Measurements from ENCODE around the gene MIOX. TPM values are rescaled to one million over a fixed set of nuclear protein-coding genes. Genes with fewer than 3 reads are reported as not detected.

Gene MIOX
- total and polyA plus RNA-seq, 11 donors: not detected

DNA sequence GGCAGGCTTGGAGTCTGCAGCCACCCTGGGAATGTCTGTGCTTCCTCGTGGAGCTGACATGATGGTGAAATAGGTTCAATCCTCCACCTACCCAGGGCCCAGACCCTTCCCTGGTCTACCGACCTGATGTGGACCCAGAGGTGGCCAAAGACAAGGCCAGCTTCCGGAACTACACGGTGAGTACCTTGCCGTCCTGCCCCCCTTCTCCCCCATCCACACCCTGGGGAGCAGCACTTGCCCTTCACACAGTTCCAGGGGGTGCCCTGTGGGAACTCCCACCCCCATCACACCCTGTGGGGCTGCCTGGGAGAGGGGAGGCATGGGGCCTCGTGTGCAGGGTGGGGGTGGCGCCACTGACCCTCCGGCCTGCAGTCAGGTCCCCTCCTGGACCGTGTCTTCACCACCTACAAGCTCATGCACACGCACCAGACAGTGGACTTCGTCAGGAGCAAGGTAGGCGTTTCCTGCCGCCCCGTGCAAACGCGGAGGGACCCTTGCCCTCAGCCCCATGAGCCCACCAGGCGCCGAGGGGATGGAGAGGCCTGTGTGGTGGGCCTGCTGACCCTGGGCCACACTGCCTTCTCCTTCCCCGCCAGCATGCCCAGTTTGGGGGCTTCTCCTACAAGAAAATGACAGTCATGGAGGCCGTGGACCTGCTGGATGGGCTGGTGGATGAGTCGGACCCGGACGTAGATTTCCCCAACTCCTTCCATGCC is 789 bp downstream of the MIOX start:
- H3K27ac ChIP-seq: no peak overlapping the region

GRCh38 chr22:50488006-50488677 is 1.5 kb downstream of the MIOX start:
- H3K27me3 ChIP-seq: peaks cover 0 to 32% (median 4%) of the 10 kb centered on the region in 9 donors
- peaks cover 0 to 6% (median 0%) of the 10 kb centered on the region in 12 donors for H3K4me1 ChIP-seq
- H3K36me3 ChIP-seq: no peaks in the 10 kb centered on the region
- ATAC-seq (peak in 1 of 4 donors; percentile 8), DNase-seq (peak in 1 of 5 donors; percentile 37)
- no peak overlapping the region for H3K4me3 ChIP-seq
- TF ChIP-seq POLR2A (IDR thresholded peaks at IDR 0.05) (no peak), CTCF (IDR thresholded peaks at IDR 0.05) (no peak)
- no peak overlapping the region for H3K27ac ChIP-seq
- H3K9me3 ChIP-seq: no peaks in the 10 kb centered on the region
- intact Hi-C loops (cut with DNase I): no loop called here
- 79 to 100% (median 81%) methylated on average over 2 to 18 of the region's 18 CpGs for WGBS, 4 donors

More for the DNA sequence above, 789 bp downstream of the MIOX start:
- no peak overlapping the region for H3K4me3 ChIP-seq
- DNase-seq (peak in 1 of 5 donors; percentile 55), ATAC-seq (no peak)
- H3K9me3 ChIP-seq: no peaks in the 10 kb centered on the region
- 81 to 88% (median 83%) methylated on average over 19 to 23 of the region's 23 CpGs for WGBS, 4 donors
- H3K4me1 ChIP-seq: peaks cover 0 to 7% (median 0%) of the 10 kb centered on the region in 12 donors
- intact Hi-C loops (cut with DNase I): no loop called here
- TF ChIP-seq CTCF (IDR thresholded peaks at IDR 0.05) (no peak), POLR2A (IDR thresholded peaks at IDR 0.05) (no peak)
- H3K36me3 ChIP-seq: no peaks in the 10 kb centered on the region
- peaks cover 7 to 39% (median 11%) of the 10 kb centered on the region in 9 donors for H3K27me3 ChIP-seq

DNA sequence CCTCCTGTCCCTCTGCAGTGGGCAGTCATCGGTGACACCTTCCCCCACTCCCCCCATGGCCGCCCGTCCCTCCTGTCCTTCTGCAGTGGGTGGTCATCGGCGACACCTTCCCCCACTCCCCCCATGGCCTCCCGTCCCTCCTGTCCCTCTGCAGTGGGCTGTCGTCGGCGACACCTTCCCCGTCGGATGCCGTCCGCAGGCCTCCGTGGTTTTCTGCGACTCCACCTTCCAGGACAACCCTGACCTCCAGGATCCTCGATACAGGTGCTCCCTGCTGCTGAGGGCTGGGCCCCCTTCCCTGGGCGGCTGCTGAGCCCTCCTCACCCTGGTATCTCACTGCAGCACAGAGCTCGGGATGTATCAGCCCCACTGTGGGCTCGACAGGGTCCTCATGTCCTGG is 2.2 kb downstream of the MIOX start:
- WGBS, 4 donors: 67 to 75% (median 70%) methylated on average over 18 to 19 of the region's 19 CpGs
- Histone ChIP-seq H3K4me1 (peaks cover 0 to 6% (median 0%) of the 10 kb centered on the region in 12 donors), H3K27me3 (peaks cover 0 to 25% (median 0%) of the 10 kb centered on the region in 9 donors), H3K36me3 (no peaks in the 10 kb centered on the region), H3K9me3 (no peaks in the 10 kb centered on the region), H3K27ac (no peak overlapping the region), H3K4me3 (no peak overlapping the region)
- peak in 1 of 5 donors; percentile 48 for DNase-seq
- TF ChIP-seq POLR2A (IDR thresholded peaks at IDR 0.05): no peak
- intact Hi-C loops (cut with DNase I): no loop called here
- ATAC-seq: no peak

GRCh38 chr22:50489363-50490243 is 2.9 kb downstream of the MIOX start:
- Histone ChIP-seq H3K4me1 (peaks cover 0 to 6% (median 0%) of the 10 kb centered on the region in 12 donors), H3K4me3 (no peak overlapping the region), H3K27ac (no peak overlapping the region), H3K27me3 (peaks cover 0 to 18% (median 0%) of the 10 kb centered on the region in 9 donors), H3K9me3 (no peaks in the 10 kb centered on the region), H3K36me3 (no peaks in the 10 kb centered on the region)
- TF ChIP-seq POLR2A (IDR thresholded peaks at IDR 0.05) (no peak), CTCF (IDR thresholded peaks at IDR 0.05) (no peak)
- 83 to 90% (median 84%) methylated on average over 15 to 31 of the region's 31 CpGs for WGBS, 4 donors
- ATAC-seq (no peak), DNase-seq (no peak)
- intact Hi-C loops (cut with DNase I): loop anchor here in 3 of 10 donors (10.0 kb wide), 2 partner anchors 55 to 245 kb away; partner anchors contain the start of gene TUBGCP6 (in 2 of the 3)
